HCT116 (cell line): ENCODE data around the gene NEK6. TPM values are rescaled to one million over a fixed set of nuclear protein-coding genes. Genes with fewer than 3 reads are reported as not detected.

ENCODE experiments used
- ATAC-seq: fragments of 200-7000 bp; cut with Tn5 transposase; 2 replicates; pipeline ENCODE4 v1.9.1; 2020; ENCODE audit warnings: mild to moderate bottlenecking, moderate library complexity
- BruUV-seq: library from RNA; stranded (reverse); fragments of 400-500 nt; replicated peaks from 2 replicates; lab custom pipeline; 2021; lab: Mats Ljungman, UMichigan
- CTCF ChIA-PET: fragments of 300-600 bp; sonication (Branson Sonifier 250); formaldehyde crosslinking; loops from one replicate; lab custom pipeline; 2021; ENCODE audit warnings: antibody characterized with exemption; lab: Charles Lee
- POLR2A ChIA-PET: fragments of 300-600, 350-600 bp; sonication (Branson Sonifier 250); formaldehyde crosslinking; loops from one replicate; lab custom pipeline; 2021; ENCODE audit warnings: antibody characterized with exemption; lab: Charles Lee
- RAD21 ChIA-PET, 2 experiments: fragments of 300-600 bp; sonication (Branson Sonifier 250); formaldehyde crosslinking; loops; one replicate each; lab custom pipeline; 2023; ENCODE audit warnings: low total read pairs in 2 of 2; ENCODE audit not compliant: uncharacterized antibody in 2 of 2, unreplicated experiment in 2 of 2, low non-redundant PET in 1 of 2; lab: Charles Lee
- DNase-seq: peaks from one replicate; pipeline ENCODE4 v3.0.0-alpha.2; 2010; ENCODE audit warnings: low read depth, low spot score
- H2AFZ ChIP-seq: fragments of 200-600 bp; shearing (Covaris generic), sonication (generic); 2 replicates; pipeline ENCODE4 v1.6.1; 2017; ENCODE audit warnings: low read depth, mixed run types, mixed read lengths, antibody characterized with exemption, low read length; ENCODE audit not compliant: poor library complexity, severe bottlenecking
- H3K27ac ChIP-seq: 2 replicates; pipeline ENCODE4 v1.5.1; 2012; ENCODE audit warnings: low read depth, low read length
- H3K27me3 ChIP-seq: fragments of 200-600 bp; sonication (generic); 2 replicates; pipeline ENCODE4 v1.6.1; 2016; ENCODE audit warnings: mixed run types, low read length, mixed read lengths; ENCODE audit not compliant: insufficient read depth
- H3K36me3 ChIP-seq, 2 experiments: fragments of 200-500 bp in 1 of 2; fragments of 200-600 bp in 1 of 2; sonication (Bioruptor generic) in 1 of 2; sonication (generic) in 1 of 2; 2 replicates each; pipeline versions ENCODE4 v1.5.1 to v1.6.1; 2014 to 2016; ENCODE audit warnings: low read length in 2 of 2, inconsistent platforms in 1 of 2, mixed read lengths in 1 of 2, mixed run types in 1 of 2; ENCODE audit not compliant: insufficient read depth in 2 of 2, control insufficient read depth in 1 of 2
- H3K4me1 ChIP-seq, 2 experiments: fragments of 200-600 bp in 1 of 2; sonication (generic) in 1 of 2; 2 replicates each; pipeline versions ENCODE4 v1.5.1 to v1.6.1; 2012 to 2017; ENCODE audit warnings: low read length in 2 of 2, inconsistent platforms in 1 of 2, mild to moderate bottlenecking in 1 of 2, mixed read lengths in 1 of 2, mixed run types in 1 of 2, moderate library complexity in 1 of 2; ENCODE audit not compliant: insufficient read depth in 2 of 2, control insufficient read depth in 1 of 2
- H3K4me2 ChIP-seq: fragments of 200-600 bp; sonication (generic); 2 replicates; pipeline ENCODE4 v1.6.1; 2017; ENCODE audit warnings: mixed run types, low read length, mixed read lengths
- H3K4me3 ChIP-seq, 2 experiments: fragments of 200-600 bp in 1 of 2; sonication (generic) in 1 of 2; replicated peaks in 1 of 2; 2 replicates each; pipeline ENCODE4 v1.5.1; 2011 to 2016; ENCODE audit warnings: low read length in 2 of 2, control low read depth in 1 of 2, low read depth in 1 of 2, mild to moderate bottlenecking in 1 of 2, mixed read lengths in 1 of 2, mixed run types in 1 of 2
- H3K79me2 ChIP-seq: fragments of 200-600 bp; sonication (generic); 2 replicates; pipeline ENCODE4 v1.6.1; 2017; ENCODE audit warnings: mild to moderate bottlenecking, mixed run types, low read length, moderate library complexity, mixed read lengths; ENCODE audit not compliant: insufficient read depth
- H3K9ac ChIP-seq: fragments of 200-600 bp; sonication (generic); 2 replicates; pipeline ENCODE4 v1.6.1; 2016; ENCODE audit warnings: low read length, mixed read lengths
- H3K9me2 ChIP-seq: fragments of 200-600 bp; sonication (generic), shearing (Covaris generic); 2 replicates; pipeline ENCODE4 v1.6.1; 2017; ENCODE audit warnings: mixed run types, mild to moderate bottlenecking, moderate library complexity; ENCODE audit not compliant: insufficient read depth
- H3K9me3 ChIP-seq, 2 experiments: fragments of 200-500 bp in 1 of 2; fragments of 200-600 bp in 1 of 2; sonication (Bioruptor generic) in 1 of 2; sonication (generic) in 1 of 2; 2 replicates each; pipeline ENCODE4 v1.6.1; 2014 to 2017; ENCODE audit warnings: low read length in 2 of 2, mixed read lengths in 2 of 2, inconsistent platforms in 1 of 2, low read depth in 1 of 2, mild to moderate bottlenecking in 1 of 2, mixed run types in 1 of 2, moderate library complexity in 1 of 2; ENCODE audit not compliant: control insufficient read depth in 1 of 2, insufficient read depth in 1 of 2
- H4K20me1 ChIP-seq: fragments of 200-600 bp; sonication (generic), shearing (Covaris generic); 2 replicates; pipeline ENCODE4 v1.6.1; 2017; ENCODE audit warnings: mixed run types, mild to moderate bottlenecking, moderate library complexity; ENCODE audit not compliant: insufficient read depth
- ATF3 ChIP-seq: IDR thresholded peaks from 2 replicates; pipeline ENCODE4 v1.6.1; 2012
- EGR1 ChIP-seq: IDR thresholded peaks from 2 replicates; pipeline ENCODE4 v1.6.1; 2012; ENCODE audit warnings: low read depth
- ELF1 ChIP-seq: IDR thresholded peaks from 2 replicates; pipeline ENCODE4 v1.6.1; 2012; ENCODE audit warnings: low read depth, borderline replicate concordance
- EZH2 ChIP-seq: fragments of 200-600 bp; sonication (generic); IDR thresholded peaks from 2 replicates; pipeline ENCODE4 v1.6.1; 2017; ENCODE audit warnings: antibody characterized with exemption, mixed run types
- EZH2phosphoT487 ChIP-seq: fragments of 200-600 bp; IDR thresholded peaks from 2 replicates; pipeline ENCODE4 v1.6.1; 2018; ENCODE audit warnings: antibody characterized with exemption, borderline replicate concordance
- FOSL1 ChIP-seq: IDR thresholded peaks from 2 replicates; pipeline ENCODE4 v1.6.1; 2012; ENCODE audit warnings: low read depth
- POLR2A ChIP-seq: IDR thresholded peaks from 2 replicates; pipeline ENCODE4 v1.7.0; 2011; ENCODE audit warnings: borderline replicate concordance; ENCODE audit not compliant: insufficient read depth, insufficient read length; ENCODE audit errors: extremely low read depth
- POLR2AphosphoS5 ChIP-seq: IDR thresholded peaks from 2 replicates; pipeline ENCODE4 v1.6.1; 2011; ENCODE audit warnings: mild to moderate bottlenecking, low read depth, low read length, moderate library complexity
- RAD21 ChIP-seq: IDR thresholded peaks from 2 replicates; pipeline ENCODE4 v1.6.1; 2012; ENCODE audit warnings: low read depth, mild to moderate bottlenecking
- SIN3A ChIP-seq: IDR thresholded peaks from 2 replicates; pipeline ENCODE4 v1.6.1; 2012; ENCODE audit warnings: low read depth
- SP1 ChIP-seq: IDR thresholded peaks from 2 replicates; pipeline ENCODE4 v1.6.1; 2012; ENCODE audit warnings: low read depth
- SRF ChIP-seq: IDR thresholded peaks from 2 replicates; pipeline ENCODE4 v1.6.1; 2012; ENCODE audit warnings: low read depth
- TCF7L2 ChIP-seq: IDR thresholded peaks from 2 replicates; pipeline ENCODE4 v1.7.0; 2011; ENCODE audit warnings: borderline replicate concordance, inconsistent platforms; ENCODE audit not compliant: insufficient read depth, insufficient read length; ENCODE audit errors: extremely low read depth
- YY1 ChIP-seq: IDR thresholded peaks from 2 replicates; pipeline ENCODE4 v1.6.1; 2011; ENCODE audit warnings: low read length, low read depth, moderate library complexity, mild to moderate bottlenecking; ENCODE audit not compliant: insufficient replicate concordance; ENCODE audit errors: extremely low read depth
- ZBTB33 ChIP-seq: IDR thresholded peaks from 2 replicates; pipeline ENCODE4 v1.6.1; 2011; ENCODE audit warnings: mild to moderate bottlenecking, low read length, moderate library complexity; ENCODE audit not compliant: insufficient replicate concordance; ENCODE audit errors: extremely low read depth
- ZFX ChIP-seq: fragments of 450-650 bp; IDR thresholded peaks from 2 replicates; pipeline ENCODE4 v1.6.1; 2017
- ZNF274 ChIP-seq: fragments of 200-500 bp; sonication (Bioruptor generic); IDR thresholded peaks from 2 replicates; pipeline ENCODE4 v1.6.1; 2014; ENCODE audit warnings: mild to moderate bottlenecking, low read depth, low read length, inconsistent platforms
- intact Hi-C: fragments of 100-400 bp; cut with micrococcal nuclease; formaldehyde crosslinking; loops from 2 replicates; pipeline ENCODE4 v1.10.0; 2022
- total RNA-seq: library from RNA; stranded (reverse); gene quantifications from one replicate; pipeline ENCODE4 v1.2.1, GENCODE V29; 2021; ENCODE audit not compliant: unreplicated experiment

Gene NEK6
- total RNA-seq, 1 experiment from 2014 or later: 40.8 TPM

- ChIA-PET POLR2A (no interaction called here), RAD21 (no interaction called here)
- H3K27ac ChIP-seq: peak overlapping the region; percentile 36; the same call in 1 of the 2 replicates
Measured at GRCh38 chr9:124343533-124344290, 86.0 kb downstream of the NEK6 start.

GRCh38 chr9:124344291-124345050 is 86.7 kb downstream of the NEK6 start:
- H3K27me3 ChIP-seq: no peaks in the 10 kb centered on the region
- POLR2A ChIA-PET: no interaction called here
- CTCF ChIA-PET: no interaction called here
- peaks cover 12 to 17% of the 10 kb centered on the region in 2 experiments; a peak in 3 of 4 replicates for H3K36me3 ChIP-seq
- intact Hi-C loops: no loop called here
- no peak overlapping the region for H3K4me2 ChIP-seq
- H3K9me3 ChIP-seq: no peaks in the 10 kb centered on the region
- no peak for ATAC-seq
- no peak for DNase-seq
- no peak overlapping the region for H3K4me3 ChIP-seq
- H3K9me2 ChIP-seq: no peaks in the 10 kb centered on the region
- no peaks in the 10 kb centered on the region for H4K20me1 ChIP-seq
- H3K79me2 ChIP-seq: no peaks in the 10 kb centered on the region
- BruUV-seq: no TSS peak
- H2AFZ ChIP-seq: no peak overlapping the region
- H3K27ac ChIP-seq: no peak overlapping the region
- peaks cover 9 to 22% of the 10 kb centered on the region in 2 experiments for H3K4me1 ChIP-seq
- no peak overlapping the region for H3K9ac ChIP-seq
- RAD21 ChIA-PET: no interaction called here
- TF ChIP-seq POLR2AphosphoS5 (no peak), SRF (no peak), ZNF274 (no peak), POLR2A (no peak), EZH2phosphoT487 (no peak), FOSL1 (no peak), RAD21 (no peak), ELF1 (no peak), SIN3A (no peak), TCF7L2 (no peak), ATF3 (no peak), EZH2 (no peak), YY1 (no peak), ZBTB33 (no peak), ZFX (no peak), EGR1 (no peak)

More at GRCh38 chr9:124343533-124344290, 86.0 kb downstream of the NEK6 start:
- TF ChIP-seq SP1 (no peak), RAD21 (no peak)
- Histone ChIP-seq H3K4me1 (peaks cover 9 to 22% of the 10 kb centered on the region in 2 experiments), H3K9me3 (no peaks in the 10 kb centered on the region), H3K36me3 (peaks cover 10 to 13% of the 10 kb centered on the region in 2 experiments; a peak in 2 of 4 replicates), H2AFZ (no peak overlapping the region), H4K20me1 (no peaks in the 10 kb centered on the region), H3K27me3 (no peaks in the 10 kb centered on the region), H3K4me2 (0 out of 2 replicates have a peak overlapping the region, but pooled peaks have one; percentile 67), H3K9ac (0 out of 2 replicates have a peak overlapping the region, but pooled peaks have one; percentile 49), H3K9me2 (no peaks in the 10 kb centered on the region), H3K79me2 (no peaks in the 10 kb centered on the region), H3K4me3 (no peak overlapping the region)
- no TSS peak for BruUV-seq
- ATAC-seq: peak; percentile 10; the same call in 1 of the 2 replicates
- CTCF ChIA-PET: no interaction called here
- no peak for DNase-seq
- intact Hi-C loops: no loop called here
